Loucy (cell line): ENCODE measurements around the gene UVRAG.
"Not testable (repeated sequence)": the region's sequence is repeated elsewhere in the genome, so short reads cannot be mapped to it uniquely, and the experiment has no call there.

Source experiments
- H2AFZ ChIP-seq: fragments of 200-600 bp; sonication (generic); 2 replicates; pipeline ENCODE4 v1.6.0; 2016; ENCODE audit warnings: antibody characterized with exemption, mild to moderate bottlenecking, low read length, moderate library complexity
- H3F3A ChIP-seq: fragments of 200-600 bp; 2 replicates; pipeline ENCODE4 v1.6.0; 2016; ENCODE audit warnings: antibody characterized with exemption, low read depth, mild to moderate bottlenecking
- H3K27me3 ChIP-seq: fragments of 200-600 bp; sonication (generic); 2 replicates; pipeline ENCODE4 v1.6.1; 2014; ENCODE audit warnings: low read length, mild to moderate bottlenecking; ENCODE audit not compliant: insufficient read depth, poor library complexity, severe bottlenecking
- H3K36me3 ChIP-seq: fragments of 200-600 bp; sonication (generic); 2 replicates; pipeline ENCODE4 v1.6.1; 2016; ENCODE audit warnings: low read length; ENCODE audit not compliant: insufficient read depth
- H3K4me1 ChIP-seq: fragments of 200-600 bp; sonication (generic); 2 replicates; pipeline ENCODE4 v1.5.1; 2014; ENCODE audit warnings: low read length, mild to moderate bottlenecking; ENCODE audit not compliant: insufficient read depth, poor library complexity, severe bottlenecking
- H3K4me2 ChIP-seq: fragments of 200-600 bp; sonication (generic); 2 replicates; pipeline ENCODE4 v1.6.0; 2014; ENCODE audit warnings: antibody characterized with exemption, low read length, low read depth, mild to moderate bottlenecking; ENCODE audit not compliant: poor library complexity, severe bottlenecking
- H3K4me3 ChIP-seq: fragments of 200-600 bp; sonication (generic); 2 replicates; pipeline ENCODE4 v1.5.1; 2014; ENCODE audit warnings: low read length, mild to moderate bottlenecking, mixed read lengths; ENCODE audit not compliant: poor library complexity, severe bottlenecking
- H3K79me2 ChIP-seq: fragments of 200-600 bp; sonication (generic); 2 replicates; pipeline ENCODE4 v1.6.1; 2014; ENCODE audit warnings: low read length; ENCODE audit not compliant: insufficient read depth
- H3K9ac ChIP-seq: fragments of 200-600 bp; sonication (generic); 2 replicates; pipeline ENCODE4 v1.6.0; 2014; ENCODE audit warnings: mild to moderate bottlenecking, low read depth, low read length, moderate library complexity; ENCODE audit not compliant: poor library complexity, severe bottlenecking
- H3K9me2 ChIP-seq: fragments of 200-600 bp; sonication (generic); replicated peaks from 2 replicates; pipeline ENCODE4 v1.6.1; 2016; ENCODE audit warnings: low read depth, low read length, mixed read lengths
- H3K9me3 ChIP-seq: fragments of 200-600 bp; sonication (generic); 2 replicates; pipeline ENCODE4 v1.6.1; 2014; ENCODE audit warnings: mild to moderate bottlenecking, antibody characterized with exemption, low read length, low read depth; ENCODE audit not compliant: insufficient read depth
- H4K20me1 ChIP-seq: fragments of 200-600 bp; sonication (generic); 2 replicates; pipeline ENCODE4 v1.6.0; 2014; ENCODE audit warnings: antibody characterized with exemption, low read length, mild to moderate bottlenecking; ENCODE audit not compliant: insufficient read depth, poor library complexity, severe bottlenecking
- EZH2phosphoT487 ChIP-seq: fragments of 200-600 bp; IDR thresholded peaks from 2 replicates; pipeline ENCODE4 v1.6.1; 2018; ENCODE audit warnings: antibody characterized with exemption, mild to moderate bottlenecking, moderate library complexity, borderline replicate concordance
- TF ChIP-seq, protein P1 (sequence below): fragments of 200-600 bp; sonication (generic); conservative IDR thresholded peaks from 2 replicates; pipeline ENCODE4 v1.5.1; 2014; ENCODE audit warnings: mild to moderate bottlenecking, antibody characterized with exemption, low read length

UVRAG gene

DNA sequence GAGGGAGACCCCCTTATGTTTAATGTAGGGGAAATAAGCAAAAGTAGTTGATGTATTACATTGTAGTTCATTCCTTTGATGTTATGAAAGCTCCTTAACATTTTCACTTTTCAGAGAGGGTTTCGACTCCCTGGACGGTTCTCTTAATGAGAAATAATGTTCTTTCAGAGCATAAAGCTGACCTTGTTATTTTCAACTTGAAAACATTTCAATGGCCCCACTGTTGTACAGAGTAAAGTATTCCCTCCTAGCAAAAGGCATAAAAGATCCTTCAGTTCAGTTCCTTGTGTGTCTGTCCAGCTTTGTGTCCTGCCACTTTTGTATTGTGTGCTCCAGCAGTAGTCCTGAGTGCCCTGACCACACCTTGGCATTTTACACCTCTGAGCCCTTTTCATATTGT, 63.9 kb downstream of the UVRAG start:
- no peak overlapping the region for H2AFZ ChIP-seq
- no peak for TF ChIP-seq EZH2phosphoT487
- TF ChIP-seq, protein P1, sequence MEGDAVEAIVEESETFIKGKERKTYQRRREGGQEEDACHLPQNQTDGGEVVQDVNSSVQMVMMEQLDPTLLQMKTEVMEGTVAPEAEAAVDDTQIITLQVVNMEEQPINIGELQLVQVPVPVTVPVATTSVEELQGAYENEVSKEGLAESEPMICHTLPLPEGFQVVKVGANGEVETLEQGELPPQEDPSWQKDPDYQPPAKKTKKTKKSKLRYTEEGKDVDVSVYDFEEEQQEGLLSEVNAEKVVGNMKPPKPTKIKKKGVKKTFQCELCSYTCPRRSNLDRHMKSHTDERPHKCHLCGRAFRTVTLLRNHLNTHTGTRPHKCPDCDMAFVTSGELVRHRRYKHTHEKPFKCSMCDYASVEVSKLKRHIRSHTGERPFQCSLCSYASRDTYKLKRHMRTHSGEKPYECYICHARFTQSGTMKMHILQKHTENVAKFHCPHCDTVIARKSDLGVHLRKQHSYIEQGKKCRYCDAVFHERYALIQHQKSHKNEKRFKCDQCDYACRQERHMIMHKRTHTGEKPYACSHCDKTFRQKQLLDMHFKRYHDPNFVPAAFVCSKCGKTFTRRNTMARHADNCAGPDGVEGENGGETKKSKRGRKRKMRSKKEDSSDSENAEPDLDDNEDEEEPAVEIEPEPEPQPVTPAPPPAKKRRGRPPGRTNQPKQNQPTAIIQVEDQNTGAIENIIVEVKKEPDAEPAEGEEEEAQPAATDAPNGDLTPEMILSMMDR = no peak
- H3F3A ChIP-seq = no peaks in the 10 kb centered on the region
- no peaks in the 10 kb centered on the region for H3K9me3 ChIP-seq
- H3K4me3 ChIP-seq = no peak overlapping the region
- H3K79me2 ChIP-seq = no peaks in the 10 kb centered on the region; the same call in 1 of the 2 replicates
- no peaks in the 10 kb centered on the region for H4K20me1 ChIP-seq
- H3K36me3 ChIP-seq = peaks cover 10% of the 10 kb centered on the region; the same call in 1 of the 2 replicates
- no peaks in the 10 kb centered on the region for H3K4me1 ChIP-seq
- H3K27me3 ChIP-seq = no peaks in the 10 kb centered on the region
- H3K4me2 ChIP-seq = no peak overlapping the region
- no peaks in the 10 kb centered on the region for H3K9me2 ChIP-seq
- H3K9ac ChIP-seq = no peak overlapping the region

DNA sequence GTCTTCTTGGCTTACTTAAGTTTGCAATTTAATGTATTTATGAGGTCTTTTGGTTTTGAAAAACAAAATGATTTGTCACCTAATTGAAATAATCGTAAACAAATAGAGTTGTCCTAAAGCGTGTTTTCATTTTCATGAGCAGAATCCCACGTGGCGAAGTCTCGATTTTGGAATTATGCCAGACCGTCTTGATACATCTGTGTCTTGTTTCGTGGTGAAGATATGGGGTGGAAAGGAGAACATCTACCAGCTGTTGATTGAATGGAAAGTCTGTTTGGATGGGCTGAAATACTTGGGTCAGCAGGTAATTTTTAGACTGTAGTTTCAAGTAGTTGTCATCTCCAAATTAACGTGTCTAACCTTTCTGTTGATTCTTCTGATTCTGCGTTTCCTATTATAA, 64.7 kb downstream of the UVRAG start:
- H3K36me3 ChIP-seq = peaks cover 10% of the 10 kb centered on the region; the same call in 1 of the 2 replicates

DNA sequence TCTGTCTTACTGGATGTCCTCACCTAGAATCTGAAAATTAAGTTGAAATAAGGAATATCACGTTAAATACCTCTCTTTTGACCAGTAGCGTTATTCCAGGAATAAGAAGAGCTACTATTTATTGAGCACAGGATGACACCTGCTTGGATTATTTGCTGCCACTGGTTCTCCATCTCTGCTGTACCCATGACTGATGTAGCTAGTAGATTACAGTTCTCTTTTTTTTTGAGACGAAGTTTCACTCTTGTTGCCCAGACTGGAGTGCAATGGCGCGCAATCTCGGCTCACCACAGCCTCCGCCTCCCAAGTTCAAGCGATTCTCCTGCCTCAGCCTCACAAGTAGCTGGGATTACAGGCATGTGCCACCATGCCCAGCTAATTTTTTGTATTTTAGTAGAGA, 65.3 kb downstream of the UVRAG start:
- not testable (repeated sequence) for H3K9ac ChIP-seq, H3K4me1 ChIP-seq, H3K4me2 ChIP-seq, H3K27me3 ChIP-seq, H2AFZ ChIP-seq, H3K79me2 ChIP-seq, H3K9me3 ChIP-seq, H3K4me3 ChIP-seq, H4K20me1 ChIP-seq, H3F3A ChIP-seq, H3K9me2 ChIP-seq
- H3K36me3 ChIP-seq = peaks cover 10% of the 10 kb centered on the region; the same call in 1 of the 2 replicates

More for the DNA sequence above, 64.7 kb downstream of the UVRAG start:
- H3K27me3 ChIP-seq = no peaks in the 10 kb centered on the region
- no peaks in the 10 kb centered on the region; the same call in 1 of the 2 replicates for H3K79me2 ChIP-seq
- no peak overlapping the region for H2AFZ ChIP-seq
- no peaks in the 10 kb centered on the region for H3K9me2 ChIP-seq
- H3K9ac ChIP-seq = no peak overlapping the region
- no peaks in the 10 kb centered on the region for H3K4me1 ChIP-seq
- H4K20me1 ChIP-seq = no peaks in the 10 kb centered on the region
- H3K4me3 ChIP-seq = no peak overlapping the region
- no peak overlapping the region for H3K4me2 ChIP-seq
- H3K9me3 ChIP-seq = no peaks in the 10 kb centered on the region
- no peak for TF ChIP-seq EZH2phosphoT487
- TF ChIP-seq, protein P1 = no peak
- H3F3A ChIP-seq = no peaks in the 10 kb centered on the region

DNA sequence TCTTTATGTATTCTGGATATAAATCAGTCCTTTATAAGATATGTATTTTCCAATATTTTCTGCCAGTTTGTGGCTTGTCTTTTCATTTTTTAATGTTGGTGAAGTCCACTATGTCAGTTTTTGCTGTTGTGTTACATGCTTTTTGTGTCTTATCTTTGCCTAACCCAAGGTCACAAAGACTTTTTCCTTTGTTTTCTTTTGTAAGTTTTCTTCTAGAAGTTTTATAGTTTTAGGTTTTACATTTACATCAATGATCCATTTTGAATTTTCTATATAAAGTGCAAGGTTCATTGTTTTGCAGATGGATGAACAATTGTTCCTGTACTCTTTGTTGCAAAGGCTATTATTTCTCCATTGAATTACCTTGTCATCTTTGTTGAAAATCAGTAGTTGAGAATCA, 69.3 kb downstream of the UVRAG start:
- Histone ChIP-seq H3K27me3 (no peaks in the 10 kb centered on the region), H4K20me1 (no peaks in the 10 kb centered on the region), H3K4me3 (no peak overlapping the region), H3K9me3 (no peaks in the 10 kb centered on the region), H3K4me1 (no peaks in the 10 kb centered on the region), H2AFZ (no peak overlapping the region), H3K36me3 (peaks cover 10% of the 10 kb centered on the region; the same call in 1 of the 2 replicates), H3K4me2 (no peak overlapping the region), H3K9ac (no peak overlapping the region), H3F3A (no peaks in the 10 kb centered on the region), H3K79me2 (no peaks in the 10 kb centered on the region), H3K9me2 (no peaks in the 10 kb centered on the region)
- TF ChIP-seq, protein P1 = no peak
- TF ChIP-seq EZH2phosphoT487 = no peak
